K562 (cell line): Measurements from ENCODE around the gene TMEM207. TPM values are rescaled to one million over a fixed set of nuclear protein-coding genes. Genes with fewer than 3 reads are reported as not detected.

Experiments
- ATAC-seq: fragments of 200-7000 bp; cut with Tn5 transposase; 3 replicates; pipeline ENCODE4 v1.9.1; 2020; ENCODE audit warnings: moderate library complexity
- BruUV-seq: library from RNA; stranded (reverse); fragments of 400-500 nt; replicated peaks from 2 replicates; lab custom pipeline; 2021; lab: Mats Ljungman, UMichigan
- CTCF ChIA-PET: fragments of 300-600 bp; formaldehyde crosslinking; extraction: SDS; loops from one replicate; lab custom pipeline; 2021; ENCODE audit warnings: low intra/inter-chr PET ratio; lab: Yijun Ruan, JAX
- POLR2A ChIA-PET: fragments of 300-600, 350-650 bp; sonication (Branson Sonifier 250); formaldehyde crosslinking; extraction: SDS; loops from one replicate; lab custom pipeline; 2021; ENCODE audit warnings: antibody characterized with exemption, inconsistent platforms; lab: Yijun Ruan, JAX
- DNase-seq, 4 experiments: peaks; one replicate each; pipeline versions ENCODE4 v3.0.0 to v3.0.0-alpha.2; 2011 to 2018; ENCODE audit warnings: low spot score in 3 of 4, mixed read lengths in 3 of 4; ENCODE audit errors: extremely low read depth in 1 of 4
- FAIRE-seq: peaks from 2 replicates; lab custom pipeline; 2011; peaks lifted over from hg19 to GRCh38; lab: Jason Lieb, UNC
- H2AFZ ChIP-seq: 2 replicates; pipeline ENCODE4 v1.6.0; 2011; ENCODE audit warnings: low read depth, low read length, control low read depth, inconsistent platforms
- H3K27ac ChIP-seq: fragments of 200-600 bp; 3 replicates; pipeline ENCODE4 v1.8.0; 2011; ENCODE audit warnings: low read depth, mild to moderate bottlenecking, control low read depth, inconsistent platforms, low read length, moderate library complexity, mixed read lengths; ENCODE audit errors: extremely low read depth
- H3K27me3 ChIP-seq, 2 experiments: fragments of 300-600 bp in 1 of 2; 2 replicates in 1 of 2; 3 replicates in 1 of 2; pipeline versions ENCODE4 v1.6.0 to v1.8.0; 2011; ENCODE audit warnings: inconsistent platforms in 2 of 2, low read length in 2 of 2, mild to moderate bottlenecking in 1 of 2, mixed read lengths in 1 of 2, moderate library complexity in 1 of 2; ENCODE audit not compliant: control insufficient read depth in 2 of 2, insufficient read depth in 2 of 2
- H3K36me3 ChIP-seq: fragments of 300-600 bp; 3 replicates; pipeline ENCODE4 v1.8.0; 2011; ENCODE audit warnings: mild to moderate bottlenecking, low read length, inconsistent platforms; ENCODE audit not compliant: control insufficient read depth, insufficient read depth
- H3K4me1 ChIP-seq, 2 experiments: fragments of 200-600 bp in 1 of 2; replicated peaks in 1 of 2; 2 replicates in 1 of 2; 3 replicates in 1 of 2; pipeline versions ENCODE4 v1.5.1 to v1.8.0; 2011; ENCODE audit warnings: inconsistent platforms in 2 of 2, low read length in 2 of 2, mild to moderate bottlenecking in 1 of 2, mixed read lengths in 1 of 2, moderate library complexity in 1 of 2; ENCODE audit not compliant: control insufficient read depth in 2 of 2, insufficient read depth in 2 of 2
- H3K4me2 ChIP-seq: 2 replicates; pipeline ENCODE4 v1.6.1; 2011; ENCODE audit warnings: low read length, control low read depth, inconsistent platforms, mixed read lengths; ENCODE audit not compliant: insufficient read depth
- H3K4me3 ChIP-seq: fragments of 200-600 bp; sonication (generic), shearing (Covaris generic); 2 replicates; pipeline ENCODE4 v1.5.1; 2016; ENCODE audit warnings: control low read depth, inconsistent platforms
- H3K79me2 ChIP-seq: fragments of 200-600 bp; 3 replicates; pipeline ENCODE4 v1.8.0; 2011; ENCODE audit warnings: low read length, inconsistent platforms; ENCODE audit not compliant: control insufficient read depth, insufficient read depth
- H3K9ac ChIP-seq, 2 experiments: 2 replicates each; pipeline versions ENCODE4 v1.6.0 to v1.6.1; 2011; ENCODE audit warnings: low read depth in 2 of 2, low read length in 2 of 2, control low read depth in 1 of 2, inconsistent platforms in 1 of 2, mild to moderate bottlenecking in 1 of 2, mixed read lengths in 1 of 2; ENCODE audit not compliant: insufficient read depth in 1 of 2
- H3K9me1 ChIP-seq: one replicate; pipeline ENCODE4 v1.6.0; 2011; ENCODE audit warnings: inconsistent platforms, mild to moderate bottlenecking, low read length, moderate library complexity; ENCODE audit not compliant: control insufficient read depth, insufficient read depth
- H3K9me3 ChIP-seq: replicated peaks from 2 replicates; pipeline ENCODE4 v1.5.1; 2011; ENCODE audit warnings: low read depth, low read length, inconsistent platforms; ENCODE audit not compliant: control insufficient read depth, insufficient read depth
- H4K20me1 ChIP-seq: replicated peaks from 2 replicates; pipeline ENCODE4 v1.6.1; 2011; ENCODE audit warnings: low read length, inconsistent platforms, mixed read lengths; ENCODE audit not compliant: control insufficient read depth, insufficient read depth
- CBX5 ChIP-seq: IDR thresholded peaks from 2 replicates; pipeline ENCODE4 v1.6.1; 2014; ENCODE audit warnings: low read depth, borderline replicate concordance
- CHD1 ChIP-seq: fragments of 200-600 bp; sonication (generic); IDR thresholded peaks from one replicate; pipeline ENCODE4 v1.6.1; 2012; ENCODE audit warnings: mild to moderate bottlenecking, moderate library complexity, low read length, inconsistent platforms
- CSDE1 ChIP-seq, 2 experiments: fragments of 450-650 bp; IDR thresholded peaks; 2 replicates each; pipeline ENCODE4 v1.6.1; 2016; ENCODE audit warnings: mild to moderate bottlenecking in 1 of 2
- EP400 ChIP-seq: fragments of 450-650 bp; IDR thresholded peaks from 2 replicates; pipeline ENCODE4 v1.6.1; 2017; ENCODE audit warnings: antibody characterized with exemption, mild to moderate bottlenecking, moderate library complexity
- GTF2E2 ChIP-seq: fragments of 200-800 bp; sonication (Bioruptor generic); IDR thresholded peaks from 2 replicates; pipeline ENCODE4 v1.6.1; 2016; ENCODE audit warnings: missing genetic modification characterization, missing compliant biosample characterization
- HMG20A ChIP-seq: fragments of 450-650 bp; formaldehyde crosslinking; conservative IDR thresholded peaks from 2 replicates; pipeline ENCODE4 v1.4.0; 2020; ENCODE audit warnings: mild to moderate bottlenecking, mixed read lengths
- THRAP3 ChIP-seq: fragments of 450-650 bp; IDR thresholded peaks from 2 replicates; pipeline ENCODE4 v1.6.1; 2016; ENCODE audit warnings: mild to moderate bottlenecking, inconsistent platforms, borderline replicate concordance
- ZNF354B ChIP-seq: fragments of 250-450 bp; sonication (Bioruptor Pico); IDR thresholded peaks from 2 replicates; pipeline ENCODE4 v1.4.0; 2020
- ZNF551 ChIP-seq: fragments of 250-450 bp; sonication (Bioruptor Pico); IDR thresholded peaks from 2 replicates; pipeline ENCODE4 v1.5.0; 2021; ENCODE audit warnings: mild to moderate bottlenecking, moderate library complexity
- ZNF717 ChIP-seq: fragments of 250-450 bp; sonication (Bioruptor Pico); IDR thresholded peaks from 2 replicates; pipeline ENCODE4 v1.5.0; 2021
- WGBS: fragments of 100-300 bp; shearing (Covaris generic); methylation state at CpG from one replicate; pipeline ENCODE4 v1.1.6; 2016; ENCODE audit warnings: low coverage, mixed read lengths; ENCODE audit not compliant: insufficient coverage; ENCODE audit errors: missing lambda C conversion rate; 5-methylcytosine and 5-hydroxymethylcytosine counted together
- in situ Hi-C: fragments of 300-500 bp; cut with MboI; formaldehyde crosslinking; loops from 4 replicates; pipeline ENCODE4 v1.15.0; 2018; ENCODE audit warnings: inconsistent platforms, mixed read lengths
- intact Hi-C: fragments of 100-400 bp; cut with micrococcal nuclease; formaldehyde crosslinking; loops from 2 replicates; pipeline ENCODE4 v1.14.2; 2022
- polyA plus RNA-seq, 8 experiments: library from polyadenylated mRNA; depleted of rRNA in 4 of 8; stranded (reverse) in 5 of 8; unstranded in 3 of 8; fragments of >200 nt; fragmentation: Nextera tagmentation in 2 of 8; fragmentation: Illumina TruSeq in 1 of 8; extraction: Ambion mirVana in 2 of 8; extraction: Trizol in 1 of 8; gene quantifications; 2 replicates each; pipeline versions ENCODE4 v1.2.1 to v1.2.3, GENCODE V29; 2011 to 2014; ENCODE audit warnings: inconsistent platforms in 1 of 8, missing spikeins in 1 of 8
- total RNA-seq, 7 experiments: library from RNA; depleted of rRNA in 6 of 7; stranded (reverse); fragments of >200 nt in 6 of 7; fragmentation: Illumina TruSeq in 2 of 7; extraction: Trizol in 2 of 7; gene quantifications; 2 replicates each; pipeline versions ENCODE4 v1.2.1 to v1.2.3, GENCODE V29; 2011 to 2021; ENCODE audit warnings: low replicate concordance in 1 of 7
- TF ChIP-seq, protein P1 (sequence below): fragments of 250-450 bp; sonication (Bioruptor Pico); IDR thresholded peaks from 2 replicates; pipeline ENCODE4 v1.8.0; 2022; ENCODE audit warnings: moderate library complexity, mild to moderate bottlenecking, inconsistent platforms

Gene TMEM207
- total and polyA plus RNA-seq, 9 of the 15 experiments (the other 6 are each of a cell fraction or from before 2014, with no cell fraction given): 0.04 to 0.10 (median 0.04) TPM; not detected in 4

DNA sequence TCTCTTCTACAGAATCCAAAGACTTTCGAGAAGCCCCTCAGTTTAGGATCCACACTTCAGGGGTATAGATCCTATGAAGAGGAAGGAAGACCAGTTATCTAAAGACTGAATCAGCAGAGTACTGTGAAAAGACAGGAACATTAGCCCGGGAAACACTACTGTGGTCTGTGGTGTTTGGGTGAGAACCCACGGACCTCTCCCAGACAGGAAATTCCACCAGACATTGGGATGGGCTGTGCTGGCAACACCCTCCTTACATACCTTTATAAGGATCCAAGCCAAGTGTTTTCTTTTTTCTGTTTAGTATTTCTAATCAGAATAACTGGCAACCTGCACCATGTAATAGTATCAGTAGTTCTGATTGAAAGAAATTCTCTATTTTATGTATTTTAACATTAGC, 14.1 kb downstream of the TMEM207 start:
- H3K9me1 ChIP-seq: no peaks in the 10 kb centered on the region
- H3K9ac ChIP-seq: no peak overlapping the region
- FAIRE-seq: no peak
- H3K4me1 ChIP-seq: no peaks in the 10 kb centered on the region
- 0% methylated on average over 3 of the region's 3 CpGs for WGBS
- no peaks in the 10 kb centered on the region for H3K27me3 ChIP-seq
- H4K20me1 ChIP-seq: no peaks in the 10 kb centered on the region
- TF ChIP-seq CHD1 (no peak), EP400 (no peak)
- H2AFZ ChIP-seq: no peak overlapping the region
- no peak for ATAC-seq
- BruUV-seq: no TSS peak
- CTCF ChIA-PET: no interaction called here
- no peak overlapping the region for H3K4me3 ChIP-seq
- no peak overlapping the region for H3K27ac ChIP-seq
- in situ Hi-C loops (no loop called here), intact Hi-C loops (no loop called here)
- no peaks in the 10 kb centered on the region; the same call in 1 of the 2 replicates for H3K9me3 ChIP-seq
- POLR2A ChIA-PET: no interaction called here
- H3K36me3 ChIP-seq: no peaks in the 10 kb centered on the region
- no peaks in the 10 kb centered on the region for H3K79me2 ChIP-seq
- no peak for DNase-seq
- H3K4me2 ChIP-seq: no peak overlapping the region

DNA sequence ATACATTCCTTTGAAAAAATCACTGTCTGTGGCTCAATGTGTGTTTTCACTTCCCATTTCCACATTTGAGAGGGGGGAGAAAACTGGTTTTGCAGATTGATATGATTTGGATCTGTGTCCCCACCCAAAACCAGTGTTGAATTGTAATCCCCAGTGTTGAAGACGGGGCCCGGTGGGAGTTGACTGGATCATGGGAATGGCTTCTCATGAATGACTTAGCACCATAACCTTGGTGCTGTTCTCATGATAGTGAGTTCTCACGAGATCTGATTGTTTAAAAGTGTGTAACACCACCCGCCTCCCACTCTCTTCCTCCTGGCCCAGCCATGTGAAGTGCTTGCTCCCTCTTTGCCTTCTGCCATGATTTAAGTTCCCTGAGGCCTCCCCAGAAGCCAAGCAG, 16.1 kb downstream of the TMEM207 start:
- Histone ChIP-seq H4K20me1 (no peaks in the 10 kb centered on the region), H3K4me3 (no peak overlapping the region), H3K9me1 (no peaks in the 10 kb centered on the region), H3K36me3 (no peaks in the 10 kb centered on the region), H3K27ac (no peak overlapping the region), H2AFZ (no peak overlapping the region), H3K9me3 (no peaks in the 10 kb centered on the region; the same call in 1 of the 2 replicates), H3K79me2 (no peaks in the 10 kb centered on the region), H3K4me2 (no peak overlapping the region), H3K9ac (no peak overlapping the region), H3K27me3 (no peaks in the 10 kb centered on the region), H3K4me1 (no peaks in the 10 kb centered on the region)
- in situ Hi-C loops: no loop called here
- intact Hi-C loops: no loop called here
- no peak for DNase-seq
- ChIA-PET POLR2A (no interaction called here), CTCF (no interaction called here)
- FAIRE-seq: no peak
- BruUV-seq: no TSS peak
- TF ChIP-seq ZNF717: no peak
- TF ChIP-seq GTF2E2 (tag): no peak
- TF ChIP-seq CSDE1 (IDR thresholded peaks at IDR 0.05): no peak
- no peak for TF ChIP-seq THRAP3
- TF ChIP-seq CBX5: no peak
- TF ChIP-seq, protein P1, sequence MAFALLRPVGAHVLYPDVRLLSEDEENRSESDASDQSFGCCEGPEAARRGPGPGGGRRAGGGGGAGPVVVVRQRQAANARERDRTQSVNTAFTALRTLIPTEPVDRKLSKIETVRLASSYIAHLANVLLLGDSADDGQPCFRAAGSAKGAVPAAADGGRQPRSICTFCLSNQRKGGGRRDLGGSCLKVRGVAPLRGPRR (CRISPR knock-in tag): no peak
- no peak for TF ChIP-seq ZNF354B (CRISPR knock-in tag)
- no peak for TF ChIP-seq HMG20A (CRISPR knock-in tag)
- no peak for TF ChIP-seq ZNF551 (CRISPR knock-in tag)
- 4% methylated on average over 4 of the region's 4 CpGs for WGBS
- no peak for ATAC-seq
